H1 (cell line): ENCODE data around the gene ABLIM1. TPM values are rescaled to one million over a fixed set of nuclear protein-coding genes. Genes with fewer than 3 reads are reported as not detected.

Experiments
- CTCF ChIA-PET: fragments of 300-600 bp; sonication (Branson Sonifier 250); formaldehyde crosslinking; loops from one replicate; lab custom pipeline; 2021; ENCODE audit not compliant: partially characterized antibody; lab: Charles Lee
- POLR2A ChIA-PET: fragments of 300-600 bp; sonication (Branson Sonifier 250); formaldehyde crosslinking; loops from one replicate; lab custom pipeline; 2021; ENCODE audit warnings: inconsistent platforms; ENCODE audit not compliant: partially characterized antibody; lab: Charles Lee
- DNase-seq, 2 experiments: peaks; one replicate each; pipeline versions ENCODE4 v3.0.0 to v3.0.0-alpha.2; 2010 to 2022; ENCODE audit warnings: low spot score in 2 of 2, low read depth in 1 of 2, mixed read lengths in 1 of 2
- FAIRE-seq: peaks from 2 replicates; lab custom pipeline; 2011; peaks lifted over from hg19 to GRCh38; lab: Jason Lieb, UNC
- H2AFZ ChIP-seq: 2 replicates; pipeline ENCODE4 v1.8.1; 2012; ENCODE audit warnings: low read length, inconsistent platforms
- H2AK5ac ChIP-seq: 2 replicates; pipeline ENCODE4 v1.6.1; 2013; ENCODE audit warnings: low read depth, low read length
- H2BK120ac ChIP-seq: replicated peaks from 2 replicates; pipeline ENCODE3; 2013; ENCODE audit warnings: low read depth, low read length, inconsistent platforms
- H2BK12ac ChIP-seq: 2 replicates; pipeline ENCODE4 v1.6.1; 2013; ENCODE audit warnings: low read depth, low read length
- H2BK15ac ChIP-seq: 2 replicates; pipeline ENCODE4 v1.6.1; 2013; ENCODE audit warnings: low read length
- H2BK20ac ChIP-seq: 2 replicates; pipeline ENCODE4 v1.6.1; 2013; ENCODE audit warnings: low read length
- H2BK5ac ChIP-seq: 2 replicates; pipeline ENCODE4 v1.6.1; 2013; ENCODE audit warnings: low read depth, low read length
- H3K14ac ChIP-seq: 2 replicates; pipeline ENCODE4 v1.6.1; 2013; ENCODE audit warnings: inconsistent platforms; ENCODE audit not compliant: insufficient read length
- H3K18ac ChIP-seq: 2 replicates; pipeline ENCODE4 v1.6.1; 2013; ENCODE audit warnings: low read length; ENCODE audit errors: extremely low read depth
- H3K23ac ChIP-seq: 2 replicates; pipeline ENCODE4 v1.6.1; 2013; ENCODE audit warnings: inconsistent platforms; ENCODE audit not compliant: insufficient read length
- H3K23me2 ChIP-seq: 2 replicates; pipeline ENCODE4 v1.6.1; 2013; ENCODE audit warnings: low read depth, low read length
- H3K27ac ChIP-seq: 2 replicates; pipeline ENCODE4 v1.6.1; 2011; ENCODE audit warnings: low read depth, low read length, inconsistent platforms
- H3K27me3 ChIP-seq, 4 experiments: replicated peaks in 1 of 4; 1 replicate in 1 of 4; 2 replicates in 3 of 4; pipeline versions ENCODE4 v1.6.1 to v1.8.1; 2011 to 2013; ENCODE audit warnings: low read length in 3 of 4, mild to moderate bottlenecking in 3 of 4, inconsistent platforms in 2 of 4, mixed read lengths in 2 of 4, moderate library complexity in 1 of 4; ENCODE audit not compliant: control insufficient read depth in 3 of 4, insufficient read depth in 3 of 4; ENCODE audit errors: extremely low read depth in 1 of 4
- H3K36me3 ChIP-seq, 4 experiments: 2 replicates each; pipeline versions ENCODE4 v1.6.1 to v1.8.1; 2011 to 2013; ENCODE audit warnings: mild to moderate bottlenecking in 4 of 4, low read length in 3 of 4, moderate library complexity in 2 of 4, control low read depth in 1 of 4, inconsistent platforms in 1 of 4; ENCODE audit not compliant: insufficient read depth in 4 of 4, control insufficient read depth in 2 of 4
- H3K4ac ChIP-seq: replicated peaks from 2 replicates; pipeline ENCODE3; 2013; ENCODE audit warnings: low read length, low read depth, mixed read lengths, inconsistent platforms; ENCODE audit not compliant: insufficient read length
- H3K4me1 ChIP-seq, 4 experiments: replicated peaks in 1 of 4; 1 replicate in 1 of 4; 2 replicates in 3 of 4; pipeline versions ENCODE4 v1.6.1 to v1.8.1; 2011 to 2013; ENCODE audit warnings: low read length in 3 of 4, inconsistent platforms in 2 of 4, mixed read lengths in 1 of 4; ENCODE audit not compliant: insufficient read depth in 4 of 4, control insufficient read depth in 3 of 4
- H3K4me2 ChIP-seq, 2 experiments: 2 replicates each; pipeline versions ENCODE4 v1.6.1 to v1.8.1; 2011 to 2013; ENCODE audit warnings: low read depth in 2 of 2, low read length in 2 of 2, control low read depth in 1 of 2, inconsistent platforms in 1 of 2, mild to moderate bottlenecking in 1 of 2; ENCODE audit not compliant: insufficient read depth in 1 of 2
- H3K4me3 ChIP-seq, 4 experiments: fragments of 200-600, 300-600 bp in 1 of 4; sonication (generic), shearing (Covaris generic), sonication (Bioruptor Twin) in 1 of 4; 2 replicates each; pipeline versions ENCODE4 v1.5.1 to v1.8.1; 2011 to 2016; ENCODE audit warnings: low read length in 4 of 4, low read depth in 3 of 4, control low read depth in 2 of 4, inconsistent platforms in 2 of 4, mild to moderate bottlenecking in 2 of 4, mixed read lengths in 1 of 4, moderate library complexity in 1 of 4; ENCODE audit not compliant: insufficient read depth in 2 of 4; ENCODE audit errors: extremely low read depth in 1 of 4
- H3K56ac ChIP-seq: replicated peaks from 2 replicates; pipeline ENCODE3; 2013; ENCODE audit warnings: low read depth, mild to moderate bottlenecking, mixed read lengths, low read length, inconsistent platforms; ENCODE audit not compliant: insufficient read length
- H3K79me1 ChIP-seq: 2 replicates; pipeline ENCODE4 v1.6.1; 2013; ENCODE audit warnings: low read depth, low read length, control low read depth
- H3K79me2 ChIP-seq, 2 experiments: 2 replicates each; pipeline versions ENCODE4 v1.6.1 to v1.8.1; 2012 to 2013; ENCODE audit warnings: low read length in 2 of 2, mild to moderate bottlenecking in 2 of 2, inconsistent platforms in 1 of 2; ENCODE audit not compliant: insufficient read depth in 2 of 2, control insufficient read depth in 1 of 2
- H3K9ac ChIP-seq, 4 experiments: replicated peaks in 1 of 4; 1 replicate in 1 of 4; 2 replicates in 3 of 4; pipeline versions ENCODE4 v1.6.1 to v1.8.1; 2011 to 2013; ENCODE audit warnings: low read depth in 3 of 4, low read length in 3 of 4, control low read depth in 2 of 4, mild to moderate bottlenecking in 2 of 4, moderate library complexity in 2 of 4, inconsistent platforms in 1 of 4; ENCODE audit errors: extremely low read depth in 1 of 4
- H3K9me3 ChIP-seq, 2 experiments: 2 replicates each; pipeline versions ENCODE4 v1.6.1 to v1.8.1; 2012 to 2013; ENCODE audit warnings: mild to moderate bottlenecking in 2 of 2, moderate library complexity in 2 of 2, control low read depth in 1 of 2, inconsistent platforms in 1 of 2, low read depth in 1 of 2, low read length in 1 of 2, mixed read lengths in 1 of 2; ENCODE audit not compliant: insufficient read depth in 2 of 2
- H4K20me1 ChIP-seq, 2 experiments: replicated peaks in 1 of 2; 2 replicates each; pipeline versions ENCODE3 to v1.8.1; 2011 to 2013; ENCODE audit warnings: inconsistent platforms in 2 of 2, low read length in 2 of 2, mild to moderate bottlenecking in 1 of 2; ENCODE audit not compliant: insufficient read depth in 2 of 2, control insufficient read depth in 1 of 2
- H4K5ac ChIP-seq: 2 replicates; pipeline ENCODE4 v1.6.1; 2013; ENCODE audit warnings: low read length, low read depth, mixed read lengths, inconsistent platforms; ENCODE audit not compliant: insufficient read length
- H4K8ac ChIP-seq: 2 replicates; pipeline ENCODE4 v1.8.0; 2013; ENCODE audit warnings: mild to moderate bottlenecking, moderate library complexity, low read length, inconsistent platforms; ENCODE audit not compliant: insufficient read depth; ENCODE audit errors: extremely low read depth
- H4K91ac ChIP-seq: replicated peaks from 2 replicates; pipeline ENCODE3; 2013; ENCODE audit warnings: low read length, mixed read lengths, inconsistent platforms; ENCODE audit not compliant: insufficient read length
- EZH2 ChIP-seq: fragments of 200-600 bp; sonication (generic); IDR thresholded peaks from 2 replicates; pipeline ENCODE4 v1.7.1; 2012; ENCODE audit warnings: low read depth, mild to moderate bottlenecking, moderate library complexity, low read length, inconsistent platforms; ENCODE audit not compliant: severe bottlenecking
- NRF1 ChIP-seq: IDR thresholded peaks from 2 replicates; pipeline ENCODE4 v1.6.1; 2011; ENCODE audit warnings: mild to moderate bottlenecking, low read depth, low read length, improper control_type of control experiment
- RAD21 ChIP-seq, 2 experiments: IDR thresholded peaks in 1 of 2; conservative IDR thresholded peaks in 1 of 2; 2 replicates each; pipeline ENCODE4 v1.6.1; 2011; ENCODE audit warnings: low read depth in 2 of 2, low read length in 2 of 2, improper control_type of control experiment in 1 of 2, inconsistent platforms in 1 of 2, mild to moderate bottlenecking in 1 of 2, moderate library complexity in 1 of 2
- RXRA ChIP-seq: IDR thresholded peaks from 2 replicates; pipeline ENCODE4 v1.6.1; 2011; ENCODE audit warnings: low read depth, mild to moderate bottlenecking, low read length, moderate library complexity; ENCODE audit not compliant: insufficient read depth
- WGBS, 2 experiments: shearing (Covaris generic) in 1 of 2; methylation state at CpG; one replicate each; pipeline versions ENCODE4 v1.1.6 to v1.1.7; 2013 to 2015; ENCODE audit warnings: low lambda C conversion rate in 2 of 2, mixed read lengths in 2 of 2, inconsistent platforms in 1 of 2, low coverage in 1 of 2, missing lambda C conversion rate in 1 of 2; ENCODE audit not compliant: insufficient replicate concordance in 2 of 2, insufficient coverage in 1 of 2, insufficient read length in 1 of 2; ENCODE audit errors: extremely low coverage in 1 of 2, missing lambda C conversion rate in 1 of 2; 5-methylcytosine and 5-hydroxymethylcytosine counted together
- polyA plus RNA-seq, 7 experiments: library from polyadenylated mRNA; depleted of rRNA in 3 of 7; stranded (reverse) in 5 of 7; unstranded in 2 of 7; fragments of >200 nt in 5 of 7; fragments of 200-250 nt in 2 of 7; gene quantifications; 1 replicate in 5 of 7; 2 replicates in 1 of 7; 4 replicates in 1 of 7; pipeline versions ENCODE4 v1.2.1 to v1.2.3, GENCODE V29; 2011 to 2013; ENCODE audit warnings: missing spikeins in 2 of 7, mixed read lengths in 2 of 7
- total RNA-seq: library from RNA; stranded (reverse); fragmentation: NEBNext Ultra II Directional; extraction: Animal tissue kit (Norgen Biotek cat#: 25700); gene quantifications from 2 replicates; pipeline ENCODE4 v1.2.1, GENCODE V29; 2021

ABLIM1 gene
- total and polyA plus RNA-seq, 2 of the 8 experiments (the other 6 are each of a cell fraction or from before 2014, with no cell fraction given): 51.2 to 51.7 TPM

DNA sequence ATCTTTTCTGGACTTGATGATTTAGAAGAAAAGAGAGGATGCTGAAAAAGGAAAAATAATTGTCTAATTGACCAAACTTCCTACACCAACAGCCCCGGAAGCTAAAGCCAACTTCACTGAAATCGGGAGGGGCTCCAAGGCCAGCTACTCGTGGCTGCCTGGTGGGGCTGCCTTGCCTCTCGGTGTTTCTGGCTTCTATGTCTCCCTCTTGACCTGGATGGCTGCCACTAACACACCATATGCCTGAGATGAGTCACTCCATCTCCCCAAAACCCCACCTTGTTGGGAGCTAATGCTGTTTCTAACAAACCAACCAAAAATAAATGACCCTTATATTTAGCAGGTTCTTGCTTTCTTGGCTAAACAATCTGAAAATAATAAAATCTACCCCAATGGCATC lies 166.1 kb downstream of the ABLIM1 start:
- WGBS, 2 experiments: 93% methylated on average over 4 of the region's 4 CpGs; no CpG with 5 or more reads in 1 of the 2 experiments
- CTCF ChIA-PET: interaction anchor here (0.6 to 3.7 kb wide), 7 partner anchors 21 to 188 kb away, joined by 3 to 19 read pairs (median 3); no protein-coding TSS in a partner anchor
- no peak overlapping the region for H2BK120ac ChIP-seq

More for the DNA sequence above, 166.1 kb downstream of the ABLIM1 start:
- Histone ChIP-seq H3K23me2 (peaks cover 4% of the 10 kb centered on the region; the same call in 1 of the 2 replicates), H4K91ac (no peak overlapping the region), H3K9ac (no peak overlapping the region), H3K27me3 (no peaks in the 10 kb centered on the region), H3K79me1 (no peaks in the 10 kb centered on the region), H3K9me3 (no peaks in the 10 kb centered on the region), H4K8ac (no peak overlapping the region), H3K4me1 (peaks cover 5 to 12% (median 10%) of the 10 kb centered on the region in 4 experiments; a peak in 6 of 7 replicates), H2BK20ac (no peak overlapping the region), H2AFZ (no peak overlapping the region), H3K4me2 (no peak overlapping the region), H3K56ac (no peak overlapping the region)
- no peak for DNase-seq
- TF ChIP-seq NRF1 (no peak), RAD21 (IDR thresholded peaks at IDR 0.05 in 1 of 2, conservative IDR thresholded peaks at IDR 0.05 in 1 of 2; ENCODE audit: low read depth in 2 of 2, low read length in 2 of 2) (no peak), RXRA (no peak), EZH2 (no peak)
- TF ChIP-seq, all 59 proteins: peak for 0
- no peak overlapping the region for H2BK5ac ChIP-seq
- no peak overlapping the region for H3K14ac ChIP-seq
- H4K5ac ChIP-seq: no peak overlapping the region
- H2AK5ac ChIP-seq: no peak overlapping the region
- no peak overlapping the region for H2BK12ac ChIP-seq
- H3K4ac ChIP-seq: no peak overlapping the region
- POLR2A ChIA-PET: no interaction called here
- H2BK15ac ChIP-seq: no peak overlapping the region
- no peaks in the 10 kb centered on the region; a peak in 2 of 8 replicates for H3K36me3 ChIP-seq
- H3K4me3 ChIP-seq: no peak overlapping the region
- H3K23ac ChIP-seq: no peak overlapping the region
- FAIRE-seq: no peak
- no peak overlapping the region for H3K18ac ChIP-seq
- 0 out of 4 replicates have a peak, but pooled peaks cover 0 to 5% of the 10 kb centered on the region in 2 experiments for H3K79me2 ChIP-seq
- H4K20me1 ChIP-seq: peaks cover 0 to 3% of the 10 kb centered on the region in 2 experiments
- H3K27ac ChIP-seq: no peak overlapping the region
